Endodermal cell (in vitro differentiated cells): ENCODE measurements around the gene PALLD. TPM values are rescaled to one million over a fixed set of nuclear protein-coding genes. Genes with fewer than 3 reads are reported as not detected.
A peak's percentile ranks its signal among the peaks of the same experiment; 100 is the strongest.

Experiments used
- DNase-seq: peaks from one replicate; pipeline ENCODE4 v3.0.0-alpha.2; 2017
- H3K27ac ChIP-seq: 2 replicates; pipeline ENCODE4 v1.5.1; 2013; ENCODE audit warnings: mild to moderate bottlenecking, low read depth, low read length, moderate library complexity
- H3K27me3 ChIP-seq: 2 replicates; pipeline ENCODE4 v1.6.1; 2013; ENCODE audit warnings: mild to moderate bottlenecking, low read length, moderate library complexity; ENCODE audit not compliant: insufficient read depth, control insufficient read depth, poor library complexity, severe bottlenecking
- H3K36me3 ChIP-seq: 2 replicates; pipeline ENCODE4 v1.7.0; 2013; ENCODE audit warnings: mild to moderate bottlenecking, low read length, moderate library complexity; ENCODE audit not compliant: control insufficient read depth, insufficient read depth
- H3K4me1 ChIP-seq: one replicate; pipeline ENCODE4 v1.7.0; 2013; ENCODE audit warnings: low read length; ENCODE audit not compliant: control insufficient read depth, insufficient read depth
- H3K4me3 ChIP-seq: 2 replicates; pipeline ENCODE4 v1.5.1; 2013; ENCODE audit warnings: mild to moderate bottlenecking, low read length, moderate library complexity
- H3K9ac ChIP-seq: 2 replicates; pipeline ENCODE4 v1.6.1; 2013; ENCODE audit warnings: mild to moderate bottlenecking, low read length, moderate library complexity; ENCODE audit not compliant: poor library complexity, severe bottlenecking; ENCODE audit errors: extremely low read depth
- H3K9me3 ChIP-seq: 2 replicates; pipeline ENCODE4 v1.6.1; 2013; ENCODE audit warnings: mild to moderate bottlenecking, low read length, moderate library complexity; ENCODE audit not compliant: control insufficient read depth
- H3K27ac Mint-ChIP-seq: 2 replicates; pipeline ENCODE4 v1.8.0; 2020; ENCODE audit warnings: mixed read lengths
- H3K27me3 Mint-ChIP-seq: 2 replicates; pipeline ENCODE4 v1.8.0; 2021; ENCODE audit warnings: mild to moderate bottlenecking, mixed read lengths; ENCODE audit not compliant: insufficient read depth
- H3K36me3 Mint-ChIP-seq: 2 replicates; pipeline ENCODE4 v1.8.0; 2020; ENCODE audit warnings: low read depth, mixed read lengths
- H3K4me1 Mint-ChIP-seq: 2 replicates; pipeline ENCODE4 v1.8.0; 2020; ENCODE audit warnings: mixed read lengths
- H3K4me3 Mint-ChIP-seq: 2 replicates; pipeline ENCODE4 v1.8.0; 2020; ENCODE audit warnings: mild to moderate bottlenecking, moderate library complexity, mixed read lengths
- H3K9me3 Mint-ChIP-seq: 2 replicates; pipeline ENCODE4 v1.8.0; 2020; ENCODE audit warnings: mild to moderate bottlenecking, mixed read lengths
- WGBS, 2 experiments: methylation state at CpG; one replicate each; pipeline versions ENCODE4 v1.1.5 to v1.1.7; 2013; ENCODE audit warnings: missing lambda C conversion rate in 2 of 2, mixed read lengths in 1 of 2; ENCODE audit not compliant: insufficient coverage in 1 of 2, insufficient read length in 1 of 2; 5-methylcytosine and 5-hydroxymethylcytosine counted together
- total RNA-seq, 2 donors: library from RNA; stranded (reverse); fragmentation: NEBNext Ultra II Directional in 1 of 2; extraction: Animal tissue kit (Norgen Biotek cat#: 25700) in 1 of 2; gene quantifications; 2 replicates in 1 of 2; 3 replicates in 1 of 2; pipeline ENCODE4 v1.2.1, GENCODE V29; 2021
- TF ChIP-seq, protein P1 (sequence below): fragments of 200-600 bp; sonication (generic); conservative IDR thresholded peaks from 2 replicates; pipeline ENCODE4 v1.5.0; 2021; ENCODE audit warnings: antibody characterized with exemption, mild to moderate bottlenecking

Gene PALLD
- total RNA-seq, 2 donors from 2014 or later, result 51.8 to 86.7 TPM

DNA sequence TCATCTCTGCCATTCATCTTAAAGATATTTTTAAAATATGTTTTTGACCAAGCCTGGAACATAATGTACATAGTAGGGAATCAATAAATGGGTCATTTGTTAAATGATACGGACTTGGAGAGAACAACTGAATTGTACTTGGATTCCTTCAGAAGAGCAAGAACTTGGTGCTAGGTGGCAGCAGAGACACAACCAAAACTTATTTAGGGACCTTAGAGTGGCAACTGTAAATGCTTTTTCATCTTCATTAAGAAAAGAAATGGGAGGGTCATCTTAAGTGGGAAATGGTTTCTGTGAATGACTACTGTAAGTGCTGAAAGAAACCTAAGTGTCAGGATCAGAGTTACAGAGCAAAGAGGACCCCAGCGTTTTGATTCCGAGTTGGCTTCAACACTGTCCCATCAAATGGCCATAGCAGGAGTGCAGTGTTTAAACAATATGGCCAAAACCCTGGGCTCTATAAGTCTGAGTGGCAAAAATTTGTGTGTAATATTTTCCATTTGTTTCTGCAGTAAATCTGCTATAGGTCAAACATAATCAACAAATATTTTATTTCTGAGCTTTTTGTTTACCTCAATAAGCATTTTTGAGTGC lies 213.6 kb downstream of the PALLD start:
- no peak overlapping the region for H3K4me3 ChIP-seq
- Mint-ChIP-seq H3K4me3 (no peak overlapping the region), H3K9me3 (no peaks in the 10 kb centered on the region), H3K27me3 (no peaks in the 10 kb centered on the region), H3K36me3 (no peaks in the 10 kb centered on the region), H3K27ac (no peak overlapping the region), H3K4me1 (peaks cover 21% of the 10 kb centered on the region)
- TF ChIP-seq, protein P1, sequence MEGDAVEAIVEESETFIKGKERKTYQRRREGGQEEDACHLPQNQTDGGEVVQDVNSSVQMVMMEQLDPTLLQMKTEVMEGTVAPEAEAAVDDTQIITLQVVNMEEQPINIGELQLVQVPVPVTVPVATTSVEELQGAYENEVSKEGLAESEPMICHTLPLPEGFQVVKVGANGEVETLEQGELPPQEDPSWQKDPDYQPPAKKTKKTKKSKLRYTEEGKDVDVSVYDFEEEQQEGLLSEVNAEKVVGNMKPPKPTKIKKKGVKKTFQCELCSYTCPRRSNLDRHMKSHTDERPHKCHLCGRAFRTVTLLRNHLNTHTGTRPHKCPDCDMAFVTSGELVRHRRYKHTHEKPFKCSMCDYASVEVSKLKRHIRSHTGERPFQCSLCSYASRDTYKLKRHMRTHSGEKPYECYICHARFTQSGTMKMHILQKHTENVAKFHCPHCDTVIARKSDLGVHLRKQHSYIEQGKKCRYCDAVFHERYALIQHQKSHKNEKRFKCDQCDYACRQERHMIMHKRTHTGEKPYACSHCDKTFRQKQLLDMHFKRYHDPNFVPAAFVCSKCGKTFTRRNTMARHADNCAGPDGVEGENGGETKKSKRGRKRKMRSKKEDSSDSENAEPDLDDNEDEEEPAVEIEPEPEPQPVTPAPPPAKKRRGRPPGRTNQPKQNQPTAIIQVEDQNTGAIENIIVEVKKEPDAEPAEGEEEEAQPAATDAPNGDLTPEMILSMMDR, result peak; percentile 76
- no peaks in the 10 kb centered on the region for H3K9me3 ChIP-seq
- H3K27me3 ChIP-seq, result no peaks in the 10 kb centered on the region
- peaks cover 3% of the 10 kb centered on the region for H3K4me1 ChIP-seq
- H3K9ac ChIP-seq, result no peak overlapping the region
- DNase-seq, result peak; percentile 71
- peaks cover 5% of the 10 kb centered on the region for H3K36me3 ChIP-seq
- 50 to 51% methylated on average over 2 to 3 of the region's 3 CpGs for WGBS, 2 experiments
- H3K27ac ChIP-seq, result no peak overlapping the region

DNA sequence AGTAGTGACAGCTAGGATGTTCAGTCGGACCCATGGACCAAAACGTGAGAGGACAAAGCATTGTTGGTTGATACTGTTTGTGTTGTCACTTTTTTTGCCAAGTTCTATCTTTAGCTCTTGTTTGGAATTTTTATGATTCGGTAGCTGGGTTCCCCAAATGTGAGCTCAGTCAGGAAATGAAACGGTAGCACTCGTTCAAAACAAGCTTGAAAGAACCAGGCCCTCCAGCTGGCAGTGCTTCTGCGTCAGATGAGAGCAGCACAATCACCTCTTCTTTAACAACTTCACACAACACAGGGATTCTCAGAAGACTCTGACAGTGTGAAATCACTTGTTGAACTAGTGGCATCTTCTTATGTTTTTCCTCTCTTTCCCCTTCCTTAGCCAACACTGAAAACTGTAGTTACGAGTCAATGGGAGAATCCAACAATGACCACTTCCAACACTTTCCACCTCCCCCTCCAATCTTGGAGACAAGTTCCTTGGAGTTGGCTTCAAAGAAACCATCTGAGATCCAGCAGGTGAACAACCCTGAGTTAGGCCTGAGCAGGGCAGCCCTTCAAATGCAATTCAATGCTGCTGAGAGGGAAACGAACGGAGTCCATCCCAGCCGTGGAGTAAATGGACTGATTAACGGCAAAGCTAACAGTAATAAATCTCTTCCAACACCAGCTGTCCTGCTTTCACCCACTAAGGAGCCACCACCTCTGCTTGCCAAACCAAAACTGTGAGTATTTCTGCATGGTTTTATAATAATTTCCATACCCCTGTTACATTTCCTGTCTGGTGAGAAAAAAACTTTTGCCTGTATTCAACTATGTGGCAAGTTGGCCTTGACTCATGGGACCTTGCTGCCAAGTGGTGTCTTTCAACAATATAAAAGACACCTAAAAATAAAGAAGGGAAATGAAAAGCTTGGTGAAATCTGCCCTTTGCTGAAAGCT lies 214.6 kb downstream of the PALLD start:
- Mint-ChIP-seq H3K27ac (no peak overlapping the region), H3K4me3 (no peak overlapping the region), H3K4me1 (peaks cover 21% of the 10 kb centered on the region), H3K9me3 (no peaks in the 10 kb centered on the region), H3K27me3 (no peaks in the 10 kb centered on the region), H3K36me3 (no peaks in the 10 kb centered on the region)
- Histone ChIP-seq H3K4me1 (peaks cover 3% of the 10 kb centered on the region), H3K27me3 (no peaks in the 10 kb centered on the region), H3K27ac (no peak overlapping the region), H3K36me3 (peaks cover 5% of the 10 kb centered on the region), H3K4me3 (no peak overlapping the region), H3K9me3 (no peaks in the 10 kb centered on the region), H3K9ac (no peak overlapping the region)
- no peak for DNase-seq
- TF ChIP-seq, protein P1, result no peak
- WGBS, 2 experiments, result 93 to 94% methylated on average over 6 to 11 of the region's 11 CpGs

DNA sequence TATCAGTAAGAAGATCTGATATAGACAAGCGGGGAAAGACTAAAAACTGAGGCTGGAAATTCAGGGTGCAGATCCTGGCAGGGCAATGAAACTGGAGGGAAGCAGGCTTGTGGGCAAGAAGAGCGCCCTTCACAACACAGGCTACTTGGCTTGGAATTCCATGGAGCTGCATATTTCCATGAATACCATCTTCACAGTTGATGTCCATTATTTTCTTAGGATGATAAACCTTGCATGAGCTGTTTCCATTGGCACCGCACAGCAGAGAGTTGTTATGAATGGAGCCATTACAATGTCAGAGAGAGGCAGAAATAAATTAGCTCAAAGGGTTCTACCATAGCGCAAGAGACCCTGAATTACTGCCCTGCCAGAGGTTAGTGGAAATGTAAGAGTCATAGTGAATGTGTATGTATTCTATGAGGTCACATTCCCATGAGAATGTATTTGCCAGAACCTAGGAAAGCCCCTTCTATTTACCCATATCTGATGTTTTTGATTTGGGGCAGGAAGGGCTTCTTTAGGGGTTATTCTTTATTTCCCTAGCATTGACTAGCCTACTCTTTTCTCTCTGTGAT lies 215.6 kb downstream of the PALLD start:
- Histone ChIP-seq H3K4me1 (peaks cover 3% of the 10 kb centered on the region), H3K9ac (no peak overlapping the region), H3K4me3 (no peak overlapping the region), H3K27ac (no peak overlapping the region), H3K9me3 (no peaks in the 10 kb centered on the region), H3K36me3 (peaks cover 5% of the 10 kb centered on the region), H3K27me3 (no peaks in the 10 kb centered on the region)
- no peaks in the 10 kb centered on the region for H3K27me3 Mint-ChIP-seq
- H3K9me3 Mint-ChIP-seq, result no peaks in the 10 kb centered on the region
- no peak for DNase-seq
- no peaks in the 10 kb centered on the region for H3K36me3 Mint-ChIP-seq
- WGBS, 2 experiments, result 93 to 95% methylated on average over 4 of the region's 4 CpGs
- peaks cover 21% of the 10 kb centered on the region for H3K4me1 Mint-ChIP-seq
- no peak overlapping the region for H3K27ac Mint-ChIP-seq
- TF ChIP-seq, protein P1, result no peak
- no peak overlapping the region for H3K4me3 Mint-ChIP-seq
